ENCODE results near the gene CYFIP2. TPM values are rescaled to one million over a fixed set of nuclear protein-coding genes. Genes with fewer than 3 reads are reported as not detected.

The CYFIP2 gene
- total and polyA plus RNA-seq, 12 donors: 24.8 to 123 (median 54.8) TPM

- no peak for TF ChIP-seq POLR2A (IDR thresholded peaks at IDR 0.05)
- TF ChIP-seq CTCF (IDR thresholded peaks at IDR 0.05): no peak
- Histone ChIP-seq H3K9me3 (replicated peaks in 1 of 3) (no peaks in the 10 kb centered on the region), H3K4me3 (no peak overlapping the region), H3K27me3 (no peaks in the 10 kb centered on the region), H3K36me3 (replicated peaks in 1 of 2) (no peaks in the 10 kb centered on the region), H3K27ac (no peak overlapping the region), H3K4me1 (replicated peaks in 1 of 2) (no peaks in the 10 kb centered on the region)
- intact Hi-C loops (cut with DNase I): no loop called here
- WGBS, 4 donors: 83 to 90% (median 84%) methylated on average over 4 of the region's 4 CpGs
- no peak for DNase-seq
Observed at GRCh38 chr5:157372472-157372822, 106.5 kb downstream of the CYFIP2 start.

GRCh38 chr5:157378509-157378908 is 112.6 kb downstream of the CYFIP2 start:
- WGBS, 4 donors: 86 to 97% (median 93%) methylated on average over 6 of the region's 6 CpGs
- intact Hi-C loops (cut with DNase I): no loop called here
- Histone ChIP-seq H3K27me3 (no peaks in the 10 kb centered on the region), H3K27ac (no peak overlapping the region), H3K36me3 (replicated peaks in 1 of 2) (no peaks in the 10 kb centered on the region), H3K9me3 (replicated peaks in 1 of 3) (no peaks in the 10 kb centered on the region), H3K4me1 (replicated peaks in 1 of 2) (no peaks in the 10 kb centered on the region), H3K4me3 (no peak overlapping the region)
- no peak for DNase-seq
- TF ChIP-seq CTCF (IDR thresholded peaks at IDR 0.05): no peak
- no peak for TF ChIP-seq POLR2A (IDR thresholded peaks at IDR 0.05)

- no peak for DNase-seq
- 86 to 95% (median 92%) methylated on average over 3 of the region's 3 CpGs for WGBS, 4 donors
- no peak overlapping the region for H3K4me3 ChIP-seq
- H3K9me3 ChIP-seq (replicated peaks in 1 of 3): no peaks in the 10 kb centered on the region
- no peak for TF ChIP-seq CTCF (IDR thresholded peaks at IDR 0.05)
- H3K4me1 ChIP-seq (replicated peaks in 1 of 2): no peaks in the 10 kb centered on the region
- intact Hi-C loops (cut with DNase I): no loop called here
- H3K27me3 ChIP-seq: no peaks in the 10 kb centered on the region
- H3K36me3 ChIP-seq (replicated peaks in 1 of 2): no peaks in the 10 kb centered on the region
- no peak overlapping the region for H3K27ac ChIP-seq
Observed at GRCh38 chr5:157379983-157380382, 114.1 kb downstream of the CYFIP2 start.

GRCh38 chr5:157381746-157382145 is 115.8 kb downstream of the CYFIP2 start:
- Histone ChIP-seq H3K4me1 (replicated peaks in 1 of 2) (no peaks in the 10 kb centered on the region), H3K27me3 (no peaks in the 10 kb centered on the region), H3K4me3 (no peak overlapping the region), H3K27ac (no peak overlapping the region), H3K36me3 (replicated peaks in 1 of 2) (no peaks in the 10 kb centered on the region), H3K9me3 (replicated peaks in 1 of 3) (no peaks in the 10 kb centered on the region)
- TF ChIP-seq POLR2A (IDR thresholded peaks at IDR 0.05) (no peak), CTCF (IDR thresholded peaks at IDR 0.05) (no peak)
- WGBS, 4 donors: 83 to 87% (median 86%) methylated on average over 4 of the region's 4 CpGs
- intact Hi-C loops (cut with DNase I): no loop called here
- DNase-seq: no peak

All from adrenal gland (tissue), 12 donors.